CD4-positive, CD25-positive, alpha-beta regulatory T cell (primary cell): ENCODE data around the gene JMJD1C. TPM values are rescaled to one million over a fixed set of nuclear protein-coding genes. Genes with fewer than 3 reads are reported as not detected.

Experiments
- ATAC-seq, 2 donors: fragments of 150-1000 bp; cut with Tn5 transposase; one replicate each; pipeline ENCODE4 v1.10.0; 2021; ENCODE audit warnings: low read depth in 2 of 2, moderate number of reproducible peaks in 2 of 2, moderate library complexity in 1 of 2
- DNase-seq, 3 donors: peaks; one replicate each; pipeline versions ENCODE4 v3.0.0 to v3.0.0-alpha.2; 2012 to 2022; ENCODE audit warnings: mixed read lengths in 1 of 3
- H3K27ac ChIP-seq: one replicate; pipeline ENCODE4 v1.7.0; 2013; ENCODE audit warnings: mild to moderate bottlenecking, low read length; ENCODE audit not compliant: insufficient read depth, poor library complexity, severe bottlenecking
- H3K27me3 ChIP-seq: one replicate; pipeline ENCODE4 v1.7.0; 2013; ENCODE audit warnings: low read length; ENCODE audit not compliant: control insufficient read depth, insufficient read depth
- H3K36me3 ChIP-seq: one replicate; pipeline ENCODE4 v1.7.0; 2013; ENCODE audit warnings: mild to moderate bottlenecking, low read length, moderate library complexity; ENCODE audit not compliant: control insufficient read depth, insufficient read depth
- H3K4me1 ChIP-seq: 2 replicates; pipeline ENCODE4 v1.7.0; 2013; ENCODE audit warnings: mild to moderate bottlenecking, low read length; ENCODE audit not compliant: insufficient read depth, control insufficient read depth, poor library complexity, severe bottlenecking
- H3K4me3 ChIP-seq: one replicate; pipeline ENCODE4 v1.7.0; 2013; ENCODE audit warnings: low read depth, mild to moderate bottlenecking, low read length, moderate library complexity
- H3K9me3 ChIP-seq, 2 experiments: 1 replicate in 1 of 2; 2 replicates in 1 of 2; pipeline ENCODE4 v1.7.0; 2013; ENCODE audit warnings: low read length in 2 of 2, mild to moderate bottlenecking in 1 of 2, moderate library complexity in 1 of 2; ENCODE audit not compliant: control insufficient read depth in 2 of 2
- H3K27ac Mint-ChIP-seq, 3 donors: one replicate each; pipeline ENCODE4 v1.8.0; 2020 to 2022; ENCODE audit warnings: mild to moderate bottlenecking in 3 of 3, mixed read lengths in 3 of 3, moderate library complexity in 2 of 3
- H3K27me3 Mint-ChIP-seq: one replicate; pipeline ENCODE4 v1.8.0; 2022; ENCODE audit warnings: mild to moderate bottlenecking, mixed read lengths
- H3K36me3 Mint-ChIP-seq: one replicate; pipeline ENCODE4 v1.8.0; 2020; ENCODE audit warnings: mixed read lengths
- H3K4me1 Mint-ChIP-seq, 4 donors: one replicate each; pipeline ENCODE4 v1.8.0; 2020 to 2022; ENCODE audit warnings: mixed read lengths in 4 of 4, mild to moderate bottlenecking in 1 of 4
- H3K4me3 Mint-ChIP-seq, 4 donors: one replicate each; pipeline ENCODE4 v1.8.0; 2020 to 2022; ENCODE audit warnings: mild to moderate bottlenecking in 4 of 4, mixed read lengths in 4 of 4, moderate library complexity in 3 of 4
- H3K9me3 Mint-ChIP-seq, 7 donors: one replicate each; pipeline ENCODE4 v1.8.0; 2020 to 2022; ENCODE audit warnings: mixed read lengths in 7 of 7, mild to moderate bottlenecking in 3 of 7, moderate library complexity in 2 of 7
- polyA plus RNA-seq, 4 donors: library from polyadenylated mRNA; unstranded; fragments of 300-500 nt; fragmentation: Illumina TruSeq; gene quantifications; one replicate each; pipeline ENCODE4 v1.2.3, GENCODE V29; 2021
- total RNA-seq: library from RNA; stranded (reverse); gene quantifications from one replicate; pipeline ENCODE4 v1.2.3, GENCODE V29; 2022

JMJD1C gene
- total and polyA plus RNA-seq, 5 donors from 2014 or later: 35.5 to 222 (median 46.4) TPM

DNA sequence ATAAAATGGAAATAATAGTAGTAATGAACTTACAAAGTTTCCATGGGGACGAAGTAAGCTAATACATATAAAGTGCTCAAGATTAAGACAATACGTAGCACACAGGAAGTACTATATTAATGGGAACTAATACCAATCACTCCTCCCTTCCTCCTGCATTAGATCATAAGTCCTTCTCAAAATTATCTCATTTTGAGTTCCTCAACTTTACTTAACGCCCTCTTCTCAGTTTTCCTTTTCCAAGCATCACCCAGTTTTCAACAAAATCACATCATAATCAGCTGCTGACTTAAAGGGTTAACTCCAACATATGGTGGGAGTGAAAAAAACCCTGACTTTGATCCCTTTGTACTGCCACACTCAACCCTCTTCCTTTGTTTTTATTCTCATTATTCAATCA lies 24.4 kb downstream of the JMJD1C start:
- Histone ChIP-seq H3K36me3 (no peaks in the 10 kb centered on the region), H3K9me3 (no peaks in the 10 kb centered on the region), H3K27ac (no peak overlapping the region), H3K27me3 (no peaks in the 10 kb centered on the region), H3K4me3 (no peak overlapping the region), H3K4me1 (no peaks in the 10 kb centered on the region)
- ATAC-seq: no peak
- no peak for DNase-seq
- H3K4me3 Mint-ChIP-seq: no peak overlapping the region
- H3K36me3 Mint-ChIP-seq: peaks cover 6% of the 10 kb centered on the region
- peaks cover 0 to 2% (median 0%) of the 10 kb centered on the region in 7 donors for H3K9me3 Mint-ChIP-seq
- no peaks in the 10 kb centered on the region for H3K27me3 Mint-ChIP-seq
- H3K4me1 Mint-ChIP-seq: peaks cover 16 to 32% (median 23%) of the 10 kb centered on the region in 4 donors
- no peak overlapping the region for H3K27ac Mint-ChIP-seq

DNA sequence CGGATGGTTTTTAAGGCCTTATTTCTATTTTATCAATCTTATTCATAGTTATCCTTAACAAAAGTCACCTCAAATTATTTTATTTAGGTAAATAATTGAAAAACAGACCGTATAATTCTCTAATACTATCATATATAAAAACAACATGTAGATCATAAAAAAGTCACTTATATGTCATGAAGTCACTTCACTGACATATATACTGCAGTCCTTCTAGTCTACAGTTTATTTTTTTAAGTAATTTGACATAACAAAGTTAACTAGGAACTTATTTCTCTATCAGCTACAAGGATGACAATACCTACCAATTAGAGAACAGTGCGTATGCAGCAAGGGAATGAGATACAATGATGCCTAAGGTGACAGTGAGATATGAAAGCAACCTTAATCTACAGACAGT lies 26.2 kb downstream of the JMJD1C start:
- ATAC-seq: no peak

DNA sequence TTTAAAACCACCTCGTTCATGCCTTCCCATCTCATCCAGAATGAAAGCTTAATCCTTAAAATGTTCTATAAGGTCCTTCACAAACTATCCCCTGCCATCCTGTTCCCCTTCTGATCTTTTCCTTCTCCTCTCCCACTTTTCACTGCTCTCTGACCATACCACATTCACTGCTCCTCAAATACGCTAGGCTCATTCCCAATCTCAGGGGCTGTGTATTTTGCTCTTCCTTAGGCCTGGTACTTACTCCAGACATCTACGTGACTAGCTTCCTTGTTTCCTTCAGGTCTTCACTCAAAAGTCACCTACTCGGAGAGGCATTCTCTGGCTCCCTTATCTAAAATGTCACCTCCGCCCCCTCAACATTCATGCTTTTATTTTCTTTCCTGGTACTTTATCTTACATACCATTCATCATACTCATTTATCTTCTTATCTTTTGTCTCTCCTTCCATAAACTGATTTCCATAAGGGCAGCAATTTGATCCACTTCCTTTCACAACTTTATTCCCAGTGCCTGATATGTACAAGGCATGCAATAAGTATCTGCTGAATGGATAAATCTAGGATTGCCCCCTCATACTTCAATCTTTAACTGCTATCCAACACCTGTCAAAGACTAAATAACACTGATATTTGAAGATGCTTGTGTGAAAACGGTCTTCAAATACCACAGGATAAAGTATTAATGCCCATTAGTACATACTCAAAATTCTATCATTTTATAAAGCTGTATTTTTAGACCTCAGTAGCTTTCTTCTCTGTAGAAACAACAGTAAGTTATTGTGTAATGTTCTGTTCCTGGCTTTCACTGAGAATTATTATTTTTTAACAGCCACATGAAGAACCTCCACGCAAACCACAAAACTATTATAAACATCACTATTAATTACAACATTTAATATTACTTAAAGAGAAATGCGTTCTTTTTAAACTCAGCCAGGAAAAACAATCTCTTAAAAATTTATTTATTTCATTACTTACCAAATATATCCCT lies 27.0 kb downstream of the JMJD1C start:
- DNase-seq (no peak), ATAC-seq (no peak)
- Mint-ChIP-seq H3K27ac (no peak overlapping the region), H3K27me3 (no peaks in the 10 kb centered on the region), H3K4me3 (no peak overlapping the region), H3K9me3 (no peaks in the 10 kb centered on the region), H3K4me1 (peaks cover 18 to 26% (median 22%) of the 10 kb centered on the region in 4 donors), H3K36me3 (no peaks in the 10 kb centered on the region)
- Histone ChIP-seq H3K4me3 (no peak overlapping the region), H3K4me1 (no peaks in the 10 kb centered on the region), H3K36me3 (no peaks in the 10 kb centered on the region), H3K27ac (no peak overlapping the region), H3K27me3 (no peaks in the 10 kb centered on the region), H3K9me3 (no peaks in the 10 kb centered on the region)

More for the DNA sequence above, 26.2 kb downstream of the JMJD1C start:
- Mint-ChIP-seq H3K27me3 (no peaks in the 10 kb centered on the region), H3K4me3 (no peak overlapping the region), H3K27ac (no peak overlapping the region), H3K9me3 (no peaks in the 10 kb centered on the region), H3K4me1 (peaks cover 18 to 26% (median 22%) of the 10 kb centered on the region in 4 donors), H3K36me3 (no peaks in the 10 kb centered on the region)
- Histone ChIP-seq H3K9me3 (no peaks in the 10 kb centered on the region), H3K4me3 (no peak overlapping the region), H3K4me1 (no peaks in the 10 kb centered on the region), H3K27me3 (no peaks in the 10 kb centered on the region), H3K36me3 (no peaks in the 10 kb centered on the region), H3K27ac (no peak overlapping the region)
- no peak for DNase-seq

DNA sequence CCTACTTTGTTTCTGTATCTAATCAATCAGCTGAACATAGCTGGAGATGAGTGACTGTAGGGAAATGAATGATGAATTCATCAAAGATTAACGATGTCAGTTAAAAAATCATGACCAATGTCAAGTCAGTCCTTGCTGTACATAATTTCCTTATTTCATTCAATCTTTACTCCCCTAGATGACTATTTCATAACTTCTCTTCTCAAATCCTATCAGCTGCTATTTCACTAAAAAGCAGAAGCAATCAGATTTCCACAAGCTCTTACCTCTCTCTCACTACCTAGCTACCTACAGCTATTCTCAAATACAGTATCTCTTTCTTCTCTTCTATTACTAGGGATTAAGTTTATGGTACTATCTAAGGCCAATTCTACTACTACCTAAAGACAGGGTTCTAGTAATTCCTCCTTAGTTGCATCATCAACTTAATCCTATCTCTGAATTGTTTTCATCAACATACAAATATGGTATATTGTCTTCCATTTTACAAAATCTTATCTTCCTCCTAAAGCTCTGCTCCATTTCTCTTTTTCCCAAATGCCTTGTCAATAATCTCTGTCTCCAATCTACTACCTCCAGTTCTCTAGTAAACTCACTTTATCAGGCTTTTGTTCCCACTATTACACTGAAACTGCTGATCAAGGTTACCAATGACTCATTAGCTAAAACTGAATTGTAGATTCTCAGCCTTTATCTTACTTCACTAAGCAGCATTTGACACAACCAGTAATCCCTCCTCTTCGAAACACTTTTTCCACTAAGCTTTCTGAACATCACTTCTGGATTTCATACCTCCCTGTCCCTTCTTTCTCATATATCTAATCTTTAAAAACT lies 28.4 kb downstream of the JMJD1C start:
- Histone ChIP-seq H3K4me3 (no peak overlapping the region), H3K9me3 (no peaks in the 10 kb centered on the region), H3K27ac (no peak overlapping the region), H3K27me3 (no peaks in the 10 kb centered on the region), H3K4me1 (no peaks in the 10 kb centered on the region), H3K36me3 (no peaks in the 10 kb centered on the region)
- Mint-ChIP-seq H3K9me3 (no peaks in the 10 kb centered on the region), H3K27me3 (no peaks in the 10 kb centered on the region), H3K27ac (no peak overlapping the region), H3K4me3 (no peak overlapping the region), H3K36me3 (peaks cover 2% of the 10 kb centered on the region), H3K4me1 (peaks cover 16 to 25% (median 20%) of the 10 kb centered on the region in 4 donors)
- no peak for ATAC-seq
- DNase-seq: no peak

DNA sequence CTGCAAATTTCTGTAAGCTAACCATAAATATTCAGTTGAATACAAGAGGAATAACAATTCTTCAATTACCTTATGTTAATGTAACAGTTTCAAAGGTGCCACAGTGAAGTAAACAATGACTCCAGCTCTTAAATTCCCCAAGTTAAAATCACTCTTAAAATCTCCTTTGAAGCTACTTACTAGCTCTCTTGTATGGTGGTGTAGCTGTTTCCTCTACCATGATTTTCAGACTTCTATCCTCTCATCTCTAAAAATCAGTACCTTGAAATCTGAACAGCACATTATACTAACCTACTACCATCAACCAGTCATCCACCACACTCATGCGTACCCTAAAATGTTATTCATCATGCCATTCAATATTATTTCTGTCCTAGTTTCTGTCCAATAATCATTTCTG lies 29.6 kb downstream of the JMJD1C start:
- Histone ChIP-seq H3K9me3 (no peaks in the 10 kb centered on the region), H3K27me3 (no peaks in the 10 kb centered on the region), H3K36me3 (no peaks in the 10 kb centered on the region), H3K4me1 (no peaks in the 10 kb centered on the region), H3K4me3 (no peak overlapping the region), H3K27ac (no peak overlapping the region)
- Mint-ChIP-seq H3K36me3 (peaks cover 10% of the 10 kb centered on the region), H3K9me3 (no peaks in the 10 kb centered on the region), H3K27ac (no peak overlapping the region), H3K27me3 (no peaks in the 10 kb centered on the region), H3K4me3 (no peak overlapping the region), H3K4me1 (peaks cover 9 to 21% (median 17%) of the 10 kb centered on the region in 4 donors)
- no peak for DNase-seq
- ATAC-seq: no peak

DNA sequence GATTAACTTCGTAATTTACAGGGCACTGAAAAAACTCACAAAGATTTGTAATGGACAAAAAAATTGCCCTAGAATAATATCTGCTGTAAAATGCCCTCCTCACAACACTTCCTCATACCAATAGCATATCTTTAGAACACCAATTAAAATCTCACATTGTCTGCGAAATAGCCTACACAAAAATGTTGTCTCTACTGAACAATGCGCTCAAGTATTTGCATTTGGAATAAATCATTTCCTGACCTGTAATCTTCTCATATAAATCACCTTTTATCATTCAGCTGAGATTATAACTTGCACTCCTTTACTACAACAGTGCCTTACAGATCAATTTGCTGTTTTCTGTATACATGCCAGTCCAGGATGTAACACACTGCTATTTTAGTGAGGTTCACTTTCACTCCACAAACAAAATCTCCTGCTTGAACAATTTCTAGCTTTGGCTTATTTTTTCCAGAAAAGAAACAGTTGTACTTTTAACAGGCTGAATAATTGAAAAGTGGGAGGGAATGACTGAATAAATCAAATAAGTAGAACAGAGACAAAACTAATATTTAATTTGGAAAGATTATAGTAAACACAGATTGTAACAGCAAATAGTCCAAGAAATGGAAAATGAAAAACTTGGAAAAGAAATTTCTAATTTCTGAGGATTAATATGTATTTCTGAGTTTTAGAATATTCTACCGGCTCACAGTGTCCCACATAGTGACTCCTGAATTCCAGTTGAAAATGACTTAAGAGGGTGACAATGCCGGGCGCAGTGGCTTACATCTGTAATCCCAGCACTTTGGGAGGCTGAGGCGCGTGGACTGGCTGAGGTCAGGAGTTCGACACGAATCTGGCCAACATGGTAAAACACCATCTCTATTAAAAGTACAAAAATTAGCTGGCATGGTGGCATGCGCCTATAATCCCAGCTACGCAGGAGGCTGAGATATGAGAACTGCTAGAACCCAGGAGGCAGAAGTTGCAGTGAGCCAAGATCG lies 30.6 kb downstream of the JMJD1C start:
- H3K36me3 ChIP-seq: no peaks in the 10 kb centered on the region
- H3K4me3 Mint-ChIP-seq: no peak overlapping the region
- H3K9me3 ChIP-seq: no peaks in the 10 kb centered on the region
- no peak overlapping the region for H3K4me3 ChIP-seq
- H3K36me3 Mint-ChIP-seq: peaks cover 14% of the 10 kb centered on the region
- no peaks in the 10 kb centered on the region for H3K4me1 ChIP-seq
- no peak overlapping the region for H3K27ac Mint-ChIP-seq
- peaks cover 12 to 21% (median 18%) of the 10 kb centered on the region in 4 donors for H3K4me1 Mint-ChIP-seq
- ATAC-seq: no peak
- no peak overlapping the region for H3K27ac ChIP-seq
- H3K27me3 Mint-ChIP-seq: no peaks in the 10 kb centered on the region
- DNase-seq: no peak
- H3K27me3 ChIP-seq: no peaks in the 10 kb centered on the region
- H3K9me3 Mint-ChIP-seq: peaks cover 0 to 1% (median 0%) of the 10 kb centered on the region in 7 donors
